Transverse colon (tissue), 4 donors: ENCODE results near the gene SDK2. TPM values are rescaled to one million over a fixed set of nuclear protein-coding genes. Genes with fewer than 3 reads are reported as not detected.

Experiments used
- DNase-seq: peaks from one replicate; pipeline ENCODE4 v3.0.0-alpha.2; 2019
- H3K27ac ChIP-seq, 4 donors: fragments of 200-600 bp; sonication (generic); 2 replicates each; pipeline ENCODE4 v1.5.1; 2016 to 2018; ENCODE audit warnings: inconsistent platforms in 4 of 4
- H3K27me3 ChIP-seq: fragments of 200-600 bp; sonication (generic); 2 replicates; pipeline ENCODE4 v1.5.1; 2017; ENCODE audit warnings: inconsistent platforms
- H3K36me3 ChIP-seq, 4 donors: fragments of 200-600 bp; sonication (generic); 2 replicates each; pipeline ENCODE4 v1.5.1; 2017 to 2019; ENCODE audit warnings: inconsistent platforms in 4 of 4
- H3K4me1 ChIP-seq, 4 donors: fragments of 200-600 bp; sonication (generic); 2 replicates each; pipeline ENCODE4 v1.5.1; 2017 to 2020; ENCODE audit warnings: inconsistent platforms in 4 of 4
- H3K4me3 ChIP-seq, 4 donors: fragments of 200-600 bp; sonication (generic); 1 replicate in 1 of 4; 2 replicates in 3 of 4; pipeline versions ENCODE4 v1.5.1 to v1.6.1; 2017 to 2019; ENCODE audit warnings: inconsistent platforms in 4 of 4
- H3K9me3 ChIP-seq, 2 donors: fragments of 200-600 bp; sonication (generic); 2 replicates each; pipeline ENCODE4 v1.5.1; 2017 to 2019; ENCODE audit warnings: inconsistent platforms in 2 of 2
- CTCF ChIP-seq, 5 experiments: fragments of 200-600 bp in 3 of 5; fragments of 450-650 bp in 2 of 5; sonication (generic) in 3 of 5; IDR thresholded peaks; 1 replicate in 2 of 5; 2 replicates in 3 of 5; pipeline ENCODE4 v1.5.1; 2016 to 2017; ENCODE audit warnings: antibody characterized with exemption in 5 of 5, inconsistent platforms in 3 of 5, mild to moderate bottlenecking in 2 of 5, moderate library complexity in 1 of 5
- EP300 ChIP-seq: sonication (generic); formaldehyde crosslinking; IDR thresholded peaks from one replicate; pipeline ENCODE4 v1.6.1; 2017; ENCODE audit warnings: antibody characterized with exemption, low read depth
- POLR2A ChIP-seq: fragments of 450-650 bp; IDR thresholded peaks from one replicate; pipeline ENCODE4 v1.6.1; 2016; ENCODE audit warnings: antibody characterized with exemption, mild to moderate bottlenecking, moderate library complexity
- POLR2AphosphoS5 ChIP-seq, 3 donors: sonication (generic); formaldehyde crosslinking; IDR thresholded peaks; one replicate each; pipeline ENCODE4 v1.6.1; 2016; ENCODE audit warnings: antibody characterized with exemption in 3 of 3
- whole genome bisulfite sequencing, 2 donors: methylation state at CpG; one replicate each; pipeline ENCODE4 v1.1.5; 2018; ENCODE audit warnings: low coverage in 1 of 2; 5-methylcytosine and 5-hydroxymethylcytosine counted together
- in situ Hi-C, 4 donors: fragments of 200-750 bp; cut with MboI; loops; one replicate each; pipeline versions ENCODE4 v1.15.0 to v1.15.1; 2017; ENCODE audit warnings: low sequenced_read_pairs in 3 of 4, low pct_ligation_motif_present in 1 of 4, low pct_unique_long_range_greater_than_20kb in 1 of 4
- intact Hi-C: fragments of 100-400 bp; cut with DNase I; formaldehyde crosslinking; loops from one replicate; pipeline ENCODE4 v1.15.1; 2023; ENCODE audit warnings: low total_unique reads
- total RNA-seq, 4 donors: library from RNA; depleted of rRNA; stranded (reverse); fragments of >200 nt; gene quantifications; one replicate each; pipeline ENCODE4 v1.1.0, GENCODE V29; 2016

Gene SDK2
- total RNA-seq, 4 donors from 2014 or later = 2.6 to 9.8 (median 3.4) TPM

DNA sequence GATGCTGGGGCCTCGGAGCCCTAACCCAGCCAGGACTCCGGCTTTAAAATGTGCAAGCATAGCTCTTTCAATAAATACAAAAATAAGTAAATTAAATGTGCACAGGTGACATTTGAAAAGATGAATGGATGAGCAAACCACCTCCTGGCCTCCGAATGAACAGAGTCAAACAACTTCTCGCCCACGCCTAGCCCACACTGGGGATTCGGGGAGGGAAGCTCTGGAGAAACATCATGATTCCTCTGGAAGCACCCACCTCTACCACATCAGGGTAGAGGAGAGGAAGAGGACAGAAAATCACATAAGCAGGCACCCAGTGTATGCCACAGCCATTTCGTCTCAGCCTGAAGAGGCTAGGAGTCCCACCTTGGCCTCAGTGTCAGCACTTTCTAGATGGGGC, 105.8 kb downstream of the SDK2 start:
- no peaks in the 10 kb centered on the region for H3K4me1 ChIP-seq
- WGBS, 2 donors = 89 to 92% methylated on average over 6 to 7 of the region's 7 CpGs
- in situ Hi-C loops = no loop called here

DNA sequence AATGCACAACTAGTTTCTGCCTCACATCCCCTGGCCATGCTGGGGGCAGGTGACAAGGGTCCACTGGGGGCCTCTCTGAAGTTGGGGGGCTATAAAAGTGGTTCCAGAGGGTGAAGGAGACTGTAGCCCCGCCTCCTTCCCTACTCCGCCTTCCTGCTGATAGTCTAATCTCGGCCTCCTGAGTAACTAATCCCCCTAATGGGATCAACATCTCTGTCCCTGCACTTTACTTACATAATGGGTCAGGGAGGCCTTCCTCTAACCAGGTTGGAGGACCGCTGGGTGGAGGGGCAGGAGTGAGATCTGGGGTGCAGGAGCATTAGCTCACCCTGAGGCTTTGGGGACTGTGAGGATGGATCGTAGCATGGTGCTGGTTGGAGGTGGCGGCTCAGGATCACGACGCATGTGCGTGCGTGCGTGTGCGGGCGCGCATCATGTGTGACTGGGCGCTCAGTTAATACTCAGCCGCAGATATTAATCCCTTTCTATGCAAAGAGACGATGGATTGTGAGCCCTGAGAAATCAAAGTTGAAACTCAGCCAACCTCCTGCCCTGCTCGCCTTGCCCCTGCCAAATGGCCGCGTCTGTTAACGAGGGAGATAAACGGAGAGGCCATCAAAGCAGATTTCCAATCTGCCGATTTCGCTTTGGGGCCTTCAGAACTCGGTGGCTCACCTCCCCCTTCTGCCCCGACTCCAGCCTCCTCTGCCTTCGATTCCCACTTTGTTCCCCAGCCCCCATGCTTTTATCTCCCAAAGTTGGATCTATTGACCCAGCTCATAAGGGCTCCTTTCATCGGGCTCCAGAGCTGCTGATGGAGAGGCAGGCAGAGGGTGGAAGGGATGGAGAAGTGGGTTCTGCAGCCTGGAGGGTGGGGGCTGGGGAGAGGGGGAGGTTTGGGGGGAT, 107.3 kb downstream of the SDK2 start:
- TF ChIP-seq CTCF (IDR thresholded peaks at IDR 0.05) (no peak), EP300 (no peak), POLR2A (no peak), POLR2AphosphoS5 (IDR thresholded peaks at IDR 0.05) (no peak)
- H3K27ac ChIP-seq = no peak overlapping the region
- H3K9me3 ChIP-seq = no peaks in the 10 kb centered on the region
- WGBS, 2 donors = 80 to 93% methylated on average over 3 to 28 of the region's 28 CpGs
- no peaks in the 10 kb centered on the region for H3K27me3 ChIP-seq
- in situ Hi-C loops = no loop called here
- DNase-seq = no peak
- intact Hi-C loops = no loop called here
- H3K36me3 ChIP-seq = no peaks in the 10 kb centered on the region
- no peaks in the 10 kb centered on the region for H3K4me1 ChIP-seq
- no peak overlapping the region for H3K4me3 ChIP-seq

More for the DNA sequence above, 105.8 kb downstream of the SDK2 start:
- DNase-seq = no peak
- no peaks in the 10 kb centered on the region for H3K27me3 ChIP-seq
- no peak overlapping the region for H3K27ac ChIP-seq
- H3K4me3 ChIP-seq = no peak overlapping the region
- no peaks in the 10 kb centered on the region for H3K9me3 ChIP-seq
- intact Hi-C loops = no loop called here
- TF ChIP-seq POLR2A = no peak
- TF ChIP-seq POLR2AphosphoS5 (IDR thresholded peaks at IDR 0.05) = no peak
- no peak for TF ChIP-seq CTCF (IDR thresholded peaks at IDR 0.05)
- no peak for TF ChIP-seq EP300
- no peaks in the 10 kb centered on the region for H3K36me3 ChIP-seq

GRCh38 chr17:73535746-73536145, 108.5 kb downstream of the SDK2 start:
- Histone ChIP-seq H3K9me3 (no peaks in the 10 kb centered on the region), H3K27me3 (no peaks in the 10 kb centered on the region), H3K36me3 (no peaks in the 10 kb centered on the region), H3K4me3 (no peak overlapping the region), H3K4me1 (no peaks in the 10 kb centered on the region), H3K27ac (no peak overlapping the region)
- TF ChIP-seq POLR2AphosphoS5 (IDR thresholded peaks at IDR 0.05) = no peak
- TF ChIP-seq POLR2A = no peak
- TF ChIP-seq CTCF (IDR thresholded peaks at IDR 0.05) = no peak
- no peak for TF ChIP-seq EP300
- intact Hi-C loops (no loop called here), in situ Hi-C loops (no loop called here)
- no peak for DNase-seq
- WGBS, 2 donors = 86% methylated on average over 5 to 6 of the region's 6 CpGs

DNA sequence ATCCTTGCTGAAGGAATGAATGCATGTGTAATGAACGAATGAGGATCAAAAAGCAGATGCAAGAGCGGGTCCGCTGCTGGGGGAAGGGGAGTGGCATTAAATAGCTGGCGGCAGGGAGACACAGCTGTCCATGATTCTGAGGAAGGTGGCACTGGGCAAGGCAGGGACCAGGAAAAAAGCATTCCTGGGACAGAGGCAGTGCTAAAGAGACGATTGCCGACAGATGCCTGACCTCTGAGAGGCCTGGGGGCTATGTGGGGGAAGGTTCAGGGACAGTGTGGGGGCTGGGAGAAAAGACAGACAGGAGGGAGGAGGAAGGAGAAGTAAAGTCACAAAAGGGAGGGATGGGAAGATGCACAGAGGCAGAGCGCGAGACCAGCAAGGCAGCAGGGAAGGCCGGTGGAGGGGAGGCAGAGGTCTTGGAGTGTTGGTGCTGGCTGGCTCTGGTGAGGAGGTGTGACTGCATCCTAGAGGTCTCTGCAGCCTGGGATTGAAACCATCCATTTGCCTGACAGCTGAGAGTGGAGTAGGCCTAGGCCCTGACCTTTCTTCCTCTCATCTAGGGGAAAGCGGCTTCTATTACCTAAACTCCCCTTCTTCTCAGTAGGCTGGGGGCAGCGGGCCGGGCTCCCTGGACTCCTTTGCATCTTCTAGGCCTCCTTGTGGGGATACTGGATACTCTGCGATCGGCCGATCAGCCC, 109.9 kb downstream of the SDK2 start:
- TF ChIP-seq EP300 (no peak), POLR2AphosphoS5 (IDR thresholded peaks at IDR 0.05) (no peak), POLR2A (no peak), CTCF (IDR thresholded peaks at IDR 0.05) (no peak)
- Histone ChIP-seq H3K27ac (no peak overlapping the region), H3K9me3 (no peaks in the 10 kb centered on the region), H3K36me3 (no peaks in the 10 kb centered on the region), H3K27me3 (no peaks in the 10 kb centered on the region), H3K4me3 (no peak overlapping the region), H3K4me1 (no peaks in the 10 kb centered on the region)
- in situ Hi-C loops = no loop called here
- intact Hi-C loops = no loop called here
- WGBS, 2 donors = 73 to 85% methylated on average over 9 to 15 of the region's 15 CpGs
- no peak for DNase-seq
